IMR-90 (cell line): Measurements from ENCODE around the gene SLC34A3. TPM values are rescaled to one million over a fixed set of nuclear protein-coding genes. Genes with fewer than 3 reads are reported as not detected.

Source experiments
- ATAC-seq: fragments of 200-7000 bp; cut with Tn5 transposase; 2 replicates; pipeline ENCODE4 v1.9.1; 2020; ENCODE audit warnings: low read depth, mild to moderate bottlenecking, moderate library complexity
- BruUV-seq: library from RNA; stranded (reverse); fragments of 400-500 nt; replicated peaks from 2 replicates; lab custom pipeline; 2021; lab: Mats Ljungman, UMichigan
- CTCF ChIA-PET: fragments of 300-600 bp; formaldehyde crosslinking; extraction: SDS; loops from one replicate; lab custom pipeline; 2021; ENCODE audit warnings: antibody characterized with exemption; lab: Yijun Ruan, JAX
- POLR2A ChIA-PET: fragments of 300-600 bp; sonication (Branson Sonifier 250); formaldehyde crosslinking; loops from one replicate; lab custom pipeline; 2022; ENCODE audit warnings: antibody characterized with exemption; ENCODE audit not compliant: unreplicated experiment; lab: Charles Lee
- DNase-seq: peaks from one replicate; pipeline ENCODE4 v3.0.0; 2013
- H2AFZ ChIP-seq: replicated peaks from 2 replicates; pipeline ENCODE3; 2013; ENCODE audit warnings: low read length, mild to moderate bottlenecking; ENCODE audit not compliant: poor library complexity
- H2AK5ac ChIP-seq: 2 replicates; pipeline ENCODE4 v1.6.1; 2013; ENCODE audit warnings: low read depth, low read length, inconsistent platforms
- H2AK9ac ChIP-seq: replicated peaks from 2 replicates; pipeline ENCODE3; 2013; ENCODE audit warnings: mild to moderate bottlenecking, low read depth, low read length, moderate library complexity; ENCODE audit not compliant: poor library complexity
- H2BK120ac ChIP-seq: 2 replicates; pipeline ENCODE4 v1.6.1; 2013; ENCODE audit warnings: low read depth, low read length, inconsistent platforms
- H2BK15ac ChIP-seq: 3 replicates; pipeline ENCODE4 v1.6.1; 2013; ENCODE audit warnings: low read depth, low read length, inconsistent platforms
- H2BK20ac ChIP-seq: 2 replicates; pipeline ENCODE4 v1.6.1; 2013; ENCODE audit warnings: low read depth, mild to moderate bottlenecking, inconsistent platforms, low read length, moderate library complexity
- H2BK5ac ChIP-seq: 2 replicates; pipeline ENCODE4 v1.6.1; 2013; ENCODE audit warnings: mild to moderate bottlenecking, low read depth, low read length, inconsistent platforms; ENCODE audit not compliant: poor library complexity, severe bottlenecking
- H3K14ac ChIP-seq: replicated peaks from 2 replicates; pipeline ENCODE4 v1.6.1; 2013; ENCODE audit warnings: low read depth, low read length, inconsistent platforms
- H3K18ac ChIP-seq: 2 replicates; pipeline ENCODE4 v1.6.1; 2013; ENCODE audit warnings: low read depth, low read length, control low read depth
- H3K23ac ChIP-seq: 2 replicates; pipeline ENCODE4 v1.6.1; 2013; ENCODE audit warnings: low read depth, low read length, inconsistent platforms
- H3K27ac ChIP-seq: 2 replicates; pipeline ENCODE4 v1.5.1; 2013; ENCODE audit warnings: mild to moderate bottlenecking, control low read depth, low read length; ENCODE audit not compliant: insufficient read depth
- H3K27me3 ChIP-seq: 2 replicates; pipeline ENCODE4 v1.6.1; 2013; ENCODE audit warnings: low read length; ENCODE audit not compliant: control insufficient read depth, insufficient read depth
- H3K36me3 ChIP-seq: 2 replicates; pipeline ENCODE4 v1.6.1; 2013; ENCODE audit warnings: low read length, mixed read lengths; ENCODE audit not compliant: control insufficient read depth, insufficient read depth
- H3K4ac ChIP-seq: 2 replicates; pipeline ENCODE4 v1.6.1; 2013; ENCODE audit warnings: low read depth, low read length, inconsistent platforms
- H3K4me1 ChIP-seq: 2 replicates; pipeline ENCODE4 v1.6.1; 2013; ENCODE audit warnings: low read length, mixed read lengths; ENCODE audit not compliant: control insufficient read depth, insufficient read depth
- H3K4me2 ChIP-seq: 2 replicates; pipeline ENCODE4 v1.6.1; 2013; ENCODE audit warnings: low read depth, mild to moderate bottlenecking, control low read depth, low read length, moderate library complexity
- H3K4me3 ChIP-seq: 2 replicates; pipeline ENCODE4 v1.5.1; 2013; ENCODE audit warnings: low read depth, mild to moderate bottlenecking, control low read depth, low read length, moderate library complexity; ENCODE audit not compliant: insufficient read depth
- H3K56ac ChIP-seq: 2 replicates; pipeline ENCODE4 v1.6.1; 2013; ENCODE audit warnings: low read length, inconsistent platforms; ENCODE audit not compliant: insufficient read depth; ENCODE audit errors: extremely low read depth
- H3K79me1 ChIP-seq, 2 experiments: 2 replicates each; pipeline ENCODE4 v1.6.1; 2013; ENCODE audit warnings: low read length in 2 of 2, inconsistent platforms in 1 of 2, low read depth in 1 of 2
- H3K9ac ChIP-seq: 2 replicates; pipeline ENCODE4 v1.6.1; 2013; ENCODE audit warnings: low read depth, low read length, control low read depth
- H3K9me1 ChIP-seq: 2 replicates; pipeline ENCODE4 v1.6.1; 2013; ENCODE audit warnings: low read length, inconsistent platforms; ENCODE audit not compliant: insufficient read depth
- H3K9me3 ChIP-seq: 2 replicates; pipeline ENCODE4 v1.6.1; 2013; ENCODE audit warnings: low read length; ENCODE audit not compliant: control insufficient read depth, insufficient read depth
- H4K20me1 ChIP-seq: 2 replicates; pipeline ENCODE4 v1.6.1; 2013; ENCODE audit warnings: low read length, inconsistent platforms; ENCODE audit not compliant: insufficient read depth
- H4K5ac ChIP-seq: 2 replicates; pipeline ENCODE4 v1.6.1; 2013; ENCODE audit warnings: mild to moderate bottlenecking, low read depth, low read length, control low read depth
- H4K8ac ChIP-seq, 2 experiments: 2 replicates each; pipeline ENCODE4 v1.6.1; 2013; ENCODE audit warnings: low read depth in 2 of 2, low read length in 2 of 2, control low read depth in 1 of 2, inconsistent platforms in 1 of 2
- H4K91ac ChIP-seq: 2 replicates; pipeline ENCODE4 v1.6.1; 2013; ENCODE audit warnings: low read depth, low read length, inconsistent platforms; ENCODE audit not compliant: insufficient read depth
- CEBPB ChIP-seq: IDR thresholded peaks from 2 replicates; pipeline ENCODE4 v1.6.1; 2012; ENCODE audit warnings: low read depth, low read length, improper control_type of control experiment
- MAZ ChIP-seq: IDR thresholded peaks from 2 replicates; pipeline ENCODE4 v1.6.1; 2012; ENCODE audit warnings: low read depth, mild to moderate bottlenecking, low read length, improper control_type of control experiment, moderate library complexity, borderline replicate concordance
- POLR2A ChIP-seq: IDR thresholded peaks from 2 replicates; pipeline ENCODE4 v1.6.1; 2012; ENCODE audit warnings: mild to moderate bottlenecking, low read depth, low read length
- RAD21 ChIP-seq: IDR thresholded peaks from 2 replicates; pipeline ENCODE4 v1.6.1; 2012; ENCODE audit warnings: low read length, improper control_type of control experiment
- RFX5 ChIP-seq: IDR thresholded peaks from 2 replicates; pipeline ENCODE4 v1.8.0; 2012; ENCODE audit warnings: low read depth, mild to moderate bottlenecking, low read length, moderate library complexity
- WGBS, 2 experiments: methylation state at CpG; one replicate each; pipeline versions ENCODE4 v1.1.5 to v1.1.7; 2013; ENCODE audit warnings: missing lambda C conversion rate in 2 of 2; ENCODE audit not compliant: insufficient read length in 1 of 2; ENCODE audit errors: extremely low coverage in 2 of 2; 5-methylcytosine and 5-hydroxymethylcytosine counted together
- dilution Hi-C: fragments of 300-500 bp; cut with HindIII; formaldehyde crosslinking; loops from one replicate; pipeline ENCODE4 v1.14.3; 2018; ENCODE audit warnings: low sequenced_read_pairs; ENCODE audit not compliant: unreplicated experiment
- in situ Hi-C: fragments of 300-500 bp; cut with MboI; formaldehyde crosslinking; loops from 3 replicates; pipeline ENCODE4 v1.14.3; 2019; ENCODE audit warnings: low sequenced_read_pairs, inconsistent platforms, mixed read lengths
- intact Hi-C: fragments of 100-400 bp; cut with micrococcal nuclease; formaldehyde crosslinking; loops from 2 replicates; pipeline ENCODE4 v1.10.0; 2022
- polyA plus RNA-seq, 3 experiments: library from polyadenylated mRNA; depleted of rRNA; stranded (reverse); fragments of >200 nt; gene quantifications; 2 replicates each; pipeline ENCODE4 v1.2.3, GENCODE V29; 2012; ENCODE audit warnings: low replicate concordance in 1 of 3
- total RNA-seq: library from RNA; depleted of rRNA; stranded (reverse); fragments of >200 nt; gene quantifications from 2 replicates; pipeline ENCODE4 v1.2.3, GENCODE V29; 2012
- TF ChIP-seq, protein P1 (sequence below): conservative IDR thresholded peaks from 2 replicates; pipeline ENCODE4 v1.5.1; 2012; ENCODE audit warnings: mild to moderate bottlenecking, low read depth, low read length, improper control_type of control experiment

Gene SLC34A3
- total and polyA plus RNA-seq, 2 of the 4 experiments (the other 2 are of a cell fraction): not detected

DNA sequence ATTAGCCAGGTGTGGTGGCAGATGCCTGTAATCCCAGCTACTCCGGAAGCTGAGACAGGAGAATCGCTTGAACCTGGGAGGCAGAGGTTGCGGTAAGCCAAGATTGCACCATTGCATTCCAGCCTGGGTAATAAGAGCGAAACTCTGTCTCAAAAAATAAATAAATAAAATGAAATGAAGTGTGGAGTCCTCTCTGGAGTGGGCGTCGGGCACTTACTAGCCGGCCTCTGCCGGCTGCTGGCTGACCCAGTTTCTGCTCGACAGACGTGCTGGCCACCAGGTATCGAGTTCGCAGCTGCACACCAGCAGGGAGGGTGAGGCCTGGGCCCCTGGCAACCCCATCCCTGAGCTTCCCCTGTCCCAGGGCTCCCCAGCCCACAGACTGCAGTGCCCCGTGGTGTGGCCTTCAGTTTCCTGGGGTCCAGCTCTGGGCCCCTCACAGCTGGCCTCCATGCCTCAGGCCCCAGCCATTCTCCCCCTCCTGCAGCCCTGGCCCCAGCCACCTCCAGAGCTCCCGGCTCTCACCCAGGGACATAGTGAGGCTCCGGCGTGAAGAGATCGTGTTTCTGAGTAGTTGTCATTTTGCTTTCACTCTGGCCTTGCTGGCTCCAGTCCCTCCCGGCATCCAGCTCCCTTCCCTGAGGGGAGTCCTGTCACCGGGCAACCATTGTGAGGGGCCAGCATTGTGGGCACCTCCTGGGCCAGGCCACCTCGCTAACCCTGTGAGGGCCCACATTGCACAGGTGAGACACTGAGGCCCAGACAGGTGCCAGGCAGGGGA is 16.6 kb downstream of the SLC34A3 start:
- dilution Hi-C loops: no loop called here
- no peak overlapping the region for H2BK15ac ChIP-seq

More for the DNA sequence above, 16.6 kb downstream of the SLC34A3 start:
- peaks cover 4% of the 10 kb centered on the region for H3K9me1 ChIP-seq
- H3K18ac ChIP-seq: no peak overlapping the region
- H2AK5ac ChIP-seq: no peak overlapping the region
- no TSS peak for BruUV-seq
- 25% methylated on average over 2 of the region's 20 CpGs; no CpG with 5 or more reads in 1 of the 2 experiments for WGBS, 2 experiments
- H3K4ac ChIP-seq: no peak overlapping the region
- H4K91ac ChIP-seq: no peak overlapping the region
- H2BK5ac ChIP-seq: no peak overlapping the region
- H3K4me3 ChIP-seq: no peak overlapping the region
- H3K79me1 ChIP-seq: peaks cover 3 to 22% of the 10 kb centered on the region in 2 experiments; a peak in 3 of 4 replicates
- intact Hi-C loops (no loop called here), in situ Hi-C loops (no loop called here)
- POLR2A ChIA-PET: no interaction called here
- H3K4me2 ChIP-seq: no peak overlapping the region
- H4K5ac ChIP-seq: no peak overlapping the region
- H3K36me3 ChIP-seq: peaks cover 14% of the 10 kb centered on the region
- peak overlapping the region; percentile 58 for H2AK9ac ChIP-seq
- H3K9ac ChIP-seq: no peak overlapping the region
- peaks cover 24% of the 10 kb centered on the region for H4K20me1 ChIP-seq
- no peaks in the 10 kb centered on the region for H3K9me3 ChIP-seq
- H3K4me1 ChIP-seq: peaks cover 5% of the 10 kb centered on the region; the same call in 1 of the 2 replicates
- no peak overlapping the region for H3K23ac ChIP-seq
- DNase-seq (no peak), ATAC-seq (peak; percentile 22)
- no peak overlapping the region for H2BK120ac ChIP-seq
- no peaks in the 10 kb centered on the region for H3K27me3 ChIP-seq
- no peak overlapping the region for H2BK20ac ChIP-seq
- no peak overlapping the region for H3K27ac ChIP-seq
- no peak overlapping the region for H3K56ac ChIP-seq
- CTCF ChIA-PET: interaction anchor here (0.6 kb wide), 1 partner anchor 187 kb away, joined by 3 read pairs; no protein-coding TSS in a partner anchor
- TF ChIP-seq CEBPB (0 out of 2 replicates have a peak, but pooled peaks have one; percentile 3), RAD21 (no peak), RFX5 (no peak), POLR2A (no peak), MAZ (no peak)
- TF ChIP-seq, protein P1, sequence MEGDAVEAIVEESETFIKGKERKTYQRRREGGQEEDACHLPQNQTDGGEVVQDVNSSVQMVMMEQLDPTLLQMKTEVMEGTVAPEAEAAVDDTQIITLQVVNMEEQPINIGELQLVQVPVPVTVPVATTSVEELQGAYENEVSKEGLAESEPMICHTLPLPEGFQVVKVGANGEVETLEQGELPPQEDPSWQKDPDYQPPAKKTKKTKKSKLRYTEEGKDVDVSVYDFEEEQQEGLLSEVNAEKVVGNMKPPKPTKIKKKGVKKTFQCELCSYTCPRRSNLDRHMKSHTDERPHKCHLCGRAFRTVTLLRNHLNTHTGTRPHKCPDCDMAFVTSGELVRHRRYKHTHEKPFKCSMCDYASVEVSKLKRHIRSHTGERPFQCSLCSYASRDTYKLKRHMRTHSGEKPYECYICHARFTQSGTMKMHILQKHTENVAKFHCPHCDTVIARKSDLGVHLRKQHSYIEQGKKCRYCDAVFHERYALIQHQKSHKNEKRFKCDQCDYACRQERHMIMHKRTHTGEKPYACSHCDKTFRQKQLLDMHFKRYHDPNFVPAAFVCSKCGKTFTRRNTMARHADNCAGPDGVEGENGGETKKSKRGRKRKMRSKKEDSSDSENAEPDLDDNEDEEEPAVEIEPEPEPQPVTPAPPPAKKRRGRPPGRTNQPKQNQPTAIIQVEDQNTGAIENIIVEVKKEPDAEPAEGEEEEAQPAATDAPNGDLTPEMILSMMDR: no peak
- no peak overlapping the region for H4K8ac ChIP-seq
- no peak overlapping the region for H3K14ac ChIP-seq
- H2AFZ ChIP-seq: no peak overlapping the region
